Pancreas (tissue), 10 donors: ENCODE data around the gene ENKD1. TPM values are rescaled to one million over a fixed set of nuclear protein-coding genes. Genes with fewer than 3 reads are reported as not detected.

Experiments
- ATAC-seq, 4 donors: fragments of 200-7000 bp; cut with Tn5 transposase; one replicate each; pipeline versions ENCODE4 v1.8.0 to v1.9.1; 2020; ENCODE audit warnings: mild to moderate bottlenecking in 4 of 4, moderate library complexity in 4 of 4
- DNase-seq, 6 donors: peaks; one replicate each; pipeline ENCODE4 v3.0.0-alpha.2; 2020
- FAIRE-seq: peaks from 2 replicates; lab custom pipeline; 2012; peaks lifted over from hg19 to GRCh38; lab: Jason Lieb, UNC
- H3K27ac ChIP-seq, 4 donors: fragments of 200-600 bp; sonication (generic); 1 replicate in 3 of 4; 2 replicates in 1 of 4; pipeline versions ENCODE4 v1.5.0 to v1.8.0; 2020
- H3K27me3 ChIP-seq, 4 donors: fragments of 200-600 bp; one replicate each; pipeline ENCODE4 v1.8.0; 2021
- H3K36me3 ChIP-seq, 3 donors: fragments of 200-600 bp; sonication (generic) in 1 of 3; one replicate each; pipeline versions ENCODE4 v1.5.0 to v1.8.0; 2020 to 2021
- H3K4me1 ChIP-seq, 3 donors: fragments of 200-600 bp; one replicate each; pipeline ENCODE4 v1.8.0; 2021
- H3K4me3 ChIP-seq, 4 donors: fragments of 200-600 bp; sonication (generic) in 2 of 4; one replicate each; pipeline versions ENCODE4 v1.5.0 to v1.8.0; 2020 to 2021
- H3K9me3 ChIP-seq, 4 donors: fragments of 200-600 bp; one replicate each; pipeline ENCODE4 v1.8.0; 2021
- CTCF ChIP-seq, 4 donors: fragments of 200-600 bp; sonication (generic) in 3 of 4; IDR thresholded peaks; one replicate each; pipeline versions ENCODE4 v1.5.0 to v1.8.0; 2021; ENCODE audit warnings: antibody characterized with exemption in 4 of 4
- WGBS, 2 donors: extraction: QIAGEN DNeasy Blood & Tissue Kit; methylation state at CpG; one replicate each; pipeline ENCODE4 v1.1.7; 2013; 5-methylcytosine and 5-hydroxymethylcytosine counted together
- intact Hi-C, 3 donors: fragments of 100-400 bp; cut with DNase I; formaldehyde crosslinking; loops; one replicate each; pipeline versions ENCODE4 v1.11.1 to v1.14.2; 2022
- polyA plus RNA-seq, 2 donors: library from polyadenylated mRNA; stranded (reverse); fragments of 200-250 nt; gene quantifications; one replicate each; pipeline ENCODE4 v1.2.3, GENCODE V29; 2013
- total RNA-seq, 6 donors: library from RNA; stranded (reverse); fragmentation: NEBNext Ultra II Directional in 4 of 6; extraction: Animal tissue kit (Norgen Biotek cat#: 25700) in 4 of 6; gene quantifications; one replicate each; pipeline versions ENCODE4 v1.2.1 to v1.2.4, GENCODE V29; 2021 to 2023
- donor health status: healthy with polysubstance abuse.
- donor health status: DM: no; HTN: no; CAD: no; lungs with moderate emphysema.
- donor health status: DM: no; HTN: no; CAD: no.
- donor health status: control.
- donor health status: control.
- donor health status: Bipolar disorder and iron deficiency.
- donor health status: DM: yes; HTN: yes; CAD: no.
- donor health status: DM: no; HTN: no; CAD: no.
- donor health status: DM: no; HTN: no; CAD: no.
- donor health status: DM: yes; HTN: yes; CAD: no.

Gene ENKD1
- total and polyA plus RNA-seq, 8 donors, result 24.3 to 171 (median 47.5) TPM

- WGBS, 2 donors, result 23 to 26% methylated on average over 15 to 24 of the region's 25 CpGs
- peak overlapping the region in 2 of 4 donors; percentile 42 to 47 for H3K4me3 ChIP-seq
- no peaks in the 10 kb centered on the region for H3K36me3 ChIP-seq
- peaks cover 0 to 8% (median 6%) of the 10 kb centered on the region in 3 donors for H3K4me1 ChIP-seq
- intact Hi-C loops, result no loop called here
- H3K9me3 ChIP-seq, result no peaks in the 10 kb centered on the region
- no peaks in the 10 kb centered on the region for H3K27me3 ChIP-seq
- ATAC-seq (peak in 1 of 4 donors; percentile 4), FAIRE-seq (no peak), DNase-seq (peak in 1 of 6 donors; percentile 15)
- H3K27ac ChIP-seq, result no peak overlapping the region
- no peak for TF ChIP-seq CTCF (IDR thresholded peaks at IDR 0.05)
These were observed 12.7 kb downstream of the ENKD1 start for GRCh38 chr16:67653789-67654402.

- intact Hi-C loops, result no loop called here
- H3K4me1 ChIP-seq, result peaks cover 0 to 8% (median 6%) of the 10 kb centered on the region in 3 donors
- peaks cover 0 to 4% (median 0%) of the 10 kb centered on the region in 4 donors for H3K27me3 ChIP-seq
- FAIRE-seq (no peak), ATAC-seq (peak; percentile 28 to 61 (median 34)), DNase-seq (peak in 4 of 6 donors; percentile 24 to 84 (median 59))
- H3K9me3 ChIP-seq, result no peaks in the 10 kb centered on the region
- TF ChIP-seq CTCF (IDR thresholded peaks at IDR 0.05), result no peak
- H3K27ac ChIP-seq, result no peak overlapping the region
- peak overlapping the region; percentile 21 to 47 (median 32) for H3K4me3 ChIP-seq
- no peaks in the 10 kb centered on the region for H3K36me3 ChIP-seq
- WGBS, 2 donors, result 1 to 5% methylated on average over 44 to 68 of the region's 68 CpGs
These were observed 13.3 kb downstream of the ENKD1 start for GRCh38 chr16:67653128-67653788.

GRCh38 chr16:67652578-67653127 lies 13.9 kb downstream of the ENKD1 start:
- H3K4me1 ChIP-seq, result peaks cover 0 to 8% (median 6%) of the 10 kb centered on the region in 3 donors
- H3K27ac ChIP-seq, result no peak overlapping the region
- H3K4me3 ChIP-seq, result peak overlapping the region; percentile 21 to 47 (median 32)
- no peaks in the 10 kb centered on the region for H3K36me3 ChIP-seq
- H3K9me3 ChIP-seq, result no peaks in the 10 kb centered on the region
- FAIRE-seq, result no peak
- 3 to 8% methylated on average over 28 to 59 of the region's 59 CpGs for WGBS, 2 donors
- ATAC-seq, result peak; percentile 57 to 88 (median 70)
- peaks cover 0 to 7% (median 0%) of the 10 kb centered on the region in 4 donors for H3K27me3 ChIP-seq
- no peak for TF ChIP-seq CTCF (IDR thresholded peaks at IDR 0.05)
- peak in 4 of 6 donors; percentile 41 to 81 (median 62) for DNase-seq
- intact Hi-C loops, result no loop called here

GRCh38 chr16:67651847-67652246 lies 14.7 kb downstream of the ENKD1 start:
- H3K4me1 ChIP-seq, result peaks cover 0 to 8% (median 6%) of the 10 kb centered on the region in 3 donors
- DNase-seq (no peak), ATAC-seq (no peak), FAIRE-seq (no peak)
- intact Hi-C loops, result no loop called here
- H3K36me3 ChIP-seq, result no peaks in the 10 kb centered on the region
- H3K9me3 ChIP-seq, result no peaks in the 10 kb centered on the region
- no peak overlapping the region for H3K27ac ChIP-seq
- whole genome bisulfite sequencing, 2 donors, result 86 to 94% methylated on average over 4 of the region's 4 CpGs
- H3K4me3 ChIP-seq, result no peak overlapping the region
- no peak for TF ChIP-seq CTCF (IDR thresholded peaks at IDR 0.05)
- peaks cover 0 to 7% (median 0%) of the 10 kb centered on the region in 4 donors for H3K27me3 ChIP-seq
